HCT116 (cell line): ENCODE measurements around the gene RNF183.

Experiments used
- POLR2A ChIP-seq: IDR thresholded peaks from 2 replicates; pipeline ENCODE4 v1.7.0; 2011; ENCODE audit warnings: borderline replicate concordance; ENCODE audit not compliant: insufficient read depth, insufficient read length; ENCODE audit errors: extremely low read depth
- ZNF274 ChIP-seq: fragments of 200-500 bp; sonication (Bioruptor generic); IDR thresholded peaks from 2 replicates; pipeline ENCODE4 v1.6.1; 2014; ENCODE audit warnings: mild to moderate bottlenecking, low read depth, low read length, inconsistent platforms
- TF ChIP-seq, protein P1 (sequence below): IDR thresholded peaks from 2 replicates; pipeline ENCODE4 v1.6.1; 2011; ENCODE audit warnings: mild to moderate bottlenecking, low read length, moderate library complexity; ENCODE audit not compliant: insufficient replicate concordance; ENCODE audit errors: extremely low read depth

DNA sequence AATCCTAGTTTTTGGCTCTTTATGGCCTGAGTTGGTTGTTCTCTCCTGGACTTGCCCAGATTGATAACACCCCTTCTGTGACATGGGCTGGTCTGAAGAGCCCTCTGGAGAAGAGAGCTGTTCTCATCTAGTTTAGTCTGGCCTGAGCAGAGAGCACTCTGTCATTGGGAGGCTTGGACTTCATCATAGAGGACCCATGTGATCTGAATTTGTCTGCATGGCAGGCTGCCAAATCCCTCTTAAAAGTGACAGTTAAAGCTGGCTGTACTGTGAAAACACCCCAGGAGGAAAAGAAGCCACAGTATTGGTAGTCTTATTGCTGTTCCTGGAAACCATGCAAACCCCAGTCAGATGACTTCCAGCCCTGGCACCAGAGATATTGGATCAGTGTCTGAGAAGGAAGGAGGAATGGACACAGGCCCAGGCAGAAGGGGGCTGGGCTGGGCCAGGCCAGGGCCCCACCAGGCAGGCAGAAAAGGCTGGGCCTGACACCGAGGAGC lies 40.6 kb upstream of the RNF183 start:
- TF ChIP-seq, protein P1, sequence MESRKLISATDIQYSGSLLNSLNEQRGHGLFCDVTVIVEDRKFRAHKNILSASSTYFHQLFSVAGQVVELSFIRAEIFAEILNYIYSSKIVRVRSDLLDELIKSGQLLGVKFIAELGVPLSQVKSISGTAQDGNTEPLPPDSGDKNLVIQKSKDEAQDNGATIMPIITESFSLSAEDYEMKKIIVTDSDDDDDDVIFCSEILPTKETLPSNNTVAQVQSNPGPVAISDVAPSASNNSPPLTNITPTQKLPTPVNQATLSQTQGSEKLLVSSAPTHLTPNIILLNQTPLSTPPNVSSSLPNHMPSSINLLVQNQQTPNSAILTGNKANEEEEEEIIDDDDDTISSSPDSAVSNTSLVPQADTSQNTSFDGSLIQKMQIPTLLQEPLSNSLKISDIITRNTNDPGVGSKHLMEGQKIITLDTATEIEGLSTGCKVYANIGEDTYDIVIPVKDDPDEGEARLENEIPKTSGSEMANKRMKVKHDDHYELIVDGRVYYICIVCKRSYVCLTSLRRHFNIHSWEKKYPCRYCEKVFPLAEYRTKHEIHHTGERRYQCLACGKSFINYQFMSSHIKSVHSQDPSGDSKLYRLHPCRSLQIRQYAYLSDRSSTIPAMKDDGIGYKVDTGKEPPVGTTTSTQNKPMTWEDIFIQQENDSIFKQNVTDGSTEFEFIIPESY, result no peak
- TF ChIP-seq ZNF274, result no peak
- no peak for TF ChIP-seq POLR2A
